Measurements from ENCODE around the gene FOXK2. TPM values are rescaled to one million over a fixed set of nuclear protein-coding genes. Genes with fewer than 3 reads are reported as not detected.

FOXK2 gene
- total and polyA plus RNA-seq, 2 of the 8 experiments (the other 6 are each of a cell fraction or from before 2014, with no cell fraction given): 34.7 to 64.9 TPM

- H4K8ac ChIP-seq (ENCODE audit: extremely low read depth, insufficient read depth, low read length): no peak overlapping the region
- POLR2A ChIA-PET (ENCODE audit: partially characterized antibody): no interaction called here
These were observed 33.0 kb downstream of the FOXK2 start for GRCh38 chr17:82552580-82552979.

More at GRCh38 chr17:82552580-82552979, 33.0 kb downstream of the FOXK2 start:
- WGBS, 2 experiments (ENCODE audit: extremely low coverage in 1 of 2, insufficient coverage in 1 of 2, insufficient read length in 1 of 2, insufficient replicate concordance in 2 of 2, low coverage in 1 of 2, low lambda C conversion rate in 2 of 2, missing lambda C conversion rate in 1 of 2): 92% methylated on average over 13 of the region's 13 CpGs; no CpG with 5 or more reads in 1 of the 2 experiments
- Histone ChIP-seq H2BK5ac (ENCODE audit: low read depth, low read length) (no peak overlapping the region), H3K9ac (replicated peaks in 1 of 4; ENCODE audit: extremely low read depth in 1 of 4, low read depth in 3 of 4, low read length in 3 of 4) (peak overlapping the region in 1 of 4 experiments; percentile 44; a peak in 2 of 7 replicates), H2BK15ac (ENCODE audit: low read length) (no peak overlapping the region), H3K23ac (ENCODE audit: insufficient read length) (no peak overlapping the region), H3K56ac (replicated peaks; ENCODE audit: insufficient read length, low read depth, low read length) (no peak overlapping the region), H4K91ac (replicated peaks; ENCODE audit: insufficient read length, low read length) (no peak overlapping the region), H3K36me3 (ENCODE audit: control insufficient read depth in 2 of 4, insufficient read depth in 4 of 4, low read length in 3 of 4) (no peaks in the 10 kb centered on the region), H2AK5ac (ENCODE audit: low read depth, low read length) (no peak overlapping the region), H3K9me3 (ENCODE audit: insufficient read depth in 2 of 2, low read depth in 1 of 2, low read length in 1 of 2) (0 out of 4 replicates have a peak, but pooled peaks cover 0 to 2% of the 10 kb centered on the region in 2 experiments), H3K4me1 (replicated peaks in 1 of 4; ENCODE audit: control insufficient read depth in 3 of 4, insufficient read depth in 4 of 4, low read length in 3 of 4) (peaks cover 0 to 10% (median 5%) of the 10 kb centered on the region in 4 experiments; a peak in 5 of 7 replicates), H2BK120ac (replicated peaks; ENCODE audit: low read depth, low read length) (no peak overlapping the region), H2BK12ac (ENCODE audit: low read depth, low read length) (no peak overlapping the region), H3K4me2 (ENCODE audit: insufficient read depth in 1 of 2, low read depth in 2 of 2, low read length in 2 of 2) (no peak overlapping the region), H3K79me1 (ENCODE audit: low read depth, low read length) (peaks cover 23% of the 10 kb centered on the region), H3K79me2 (ENCODE audit: control insufficient read depth in 1 of 2, insufficient read depth in 2 of 2, low read length in 2 of 2) (peaks cover 22 to 89% of the 10 kb centered on the region in 2 experiments), H2AFZ (ENCODE audit: low read length) (no peak overlapping the region), H3K27ac (ENCODE audit: low read depth, low read length) (no peak overlapping the region), H3K27me3 (replicated peaks in 1 of 4; ENCODE audit: control insufficient read depth in 3 of 4, extremely low read depth in 1 of 4, insufficient read depth in 3 of 4, low read length in 3 of 4) (no peaks in the 10 kb centered on the region), H2BK20ac (ENCODE audit: low read length) (no peak overlapping the region), H3K23me2 (ENCODE audit: low read depth, low read length) (no peaks in the 10 kb centered on the region), H3K4ac (replicated peaks; ENCODE audit: insufficient read length, low read depth, low read length) (no peak overlapping the region), H4K20me1 (replicated peaks in 1 of 2; ENCODE audit: control insufficient read depth in 1 of 2, insufficient read depth in 2 of 2, low read length in 2 of 2) (peaks cover 34 to 40% of the 10 kb centered on the region in 2 experiments), H3K18ac (ENCODE audit: extremely low read depth, low read length) (no peak overlapping the region), H3K4me3 (ENCODE audit: extremely low read depth in 1 of 4, insufficient read depth in 2 of 4, low read depth in 3 of 4, low read length in 4 of 4) (no peak overlapping the region), H4K5ac (ENCODE audit: insufficient read length, low read depth, low read length) (no peak overlapping the region), H3K14ac (ENCODE audit: insufficient read length) (no peak overlapping the region)
- no peak for FAIRE-seq
- CTCF ChIA-PET (ENCODE audit: partially characterized antibody): interaction anchor here (0.9 to 3.0 kb wide), 13 partner anchors 13 to 302 kb away, joined by 3 to 40 read pairs (median 5); partner anchors contain the start of gene FOXK2
- TF ChIP-seq CREB1 (IDR thresholded peaks at IDR 0.05): no peak
- TF ChIP-seq KDM4A (IDR thresholded peaks at IDR 0.05; ENCODE audit: low read depth, low read length, severe bottlenecking): no peak
- TF ChIP-seq ZNF274 (IDR thresholded peaks at IDR 0.05; ENCODE audit: borderline replicate concordance, extremely low read depth, low read length): no peak
- TF ChIP-seq SUZ12 (IDR thresholded peaks at IDR 0.05; ENCODE audit: low read length): no peak
- no peak for TF ChIP-seq JUND (IDR thresholded peaks at IDR 0.05; ENCODE audit: low read length)
- DNase-seq (ENCODE audit: low read depth in 1 of 2, low spot score in 2 of 2): no peak
